ENCODE results near the gene EFHC1. TPM values are rescaled to one million over a fixed set of nuclear protein-coding genes. Genes with fewer than 3 reads are reported as not detected.
"Not testable (repeated sequence)": the region's sequence is repeated elsewhere in the genome, so short reads cannot be mapped to it uniquely, and the experiment has no call there.

Gene EFHC1
- total and polyA plus RNA-seq, 4 donors = 15.7 to 81.7 (median 35.5) TPM

- ATAC-seq (ENCODE audit: insufficient read depth, low FRiP score) (no peak), DNase-seq (no peak)
- Histone ChIP-seq H3K27ac (ENCODE audit: low read depth in 1 of 2, low read length in 1 of 2) (no peak overlapping the region), H3K36me3 (ENCODE audit: control insufficient read depth in 4 of 4, insufficient read depth in 4 of 4, low read length in 4 of 4) (no peaks in the 10 kb centered on the region), H3K27me3 (ENCODE audit: control insufficient read depth in 3 of 3, insufficient read depth in 3 of 3, low read length in 2 of 3) (no peaks in the 10 kb centered on the region), H3K4me1 (ENCODE audit: control insufficient read depth in 5 of 5, insufficient read depth in 5 of 5, low read length in 5 of 5) (peaks cover 0 to 10% (median 2%) of the 10 kb centered on the region in 5 donors), H3K4me3 (no peak overlapping the region), H3K9me3 (ENCODE audit: control insufficient read depth in 4 of 4, insufficient read depth in 3 of 4, low read length in 3 of 4) (no peaks in the 10 kb centered on the region), H3K9ac (ENCODE audit: insufficient read depth in 1 of 2, low read length in 2 of 2) (no peak overlapping the region)
- no peak for TF ChIP-seq CTCF (IDR thresholded peaks at IDR 0.05; ENCODE audit: control extremely low read depth, extremely low read depth)
- WGBS, 2 donors = 95 to 96% methylated on average over 4 of the region's 4 CpGs
Measured at GRCh38 chr6:52385074-52385473, 35.1 kb upstream of the EFHC1 start.

GRCh38 chr6:52388119-52388518 is 32.0 kb upstream of the EFHC1 start:
- 84 to 85% methylated on average over 4 of the region's 4 CpGs for WGBS, 2 donors
- not testable (repeated sequence) for H3K27ac ChIP-seq (ENCODE audit: low read depth in 1 of 2, low read length in 1 of 2)

DNA sequence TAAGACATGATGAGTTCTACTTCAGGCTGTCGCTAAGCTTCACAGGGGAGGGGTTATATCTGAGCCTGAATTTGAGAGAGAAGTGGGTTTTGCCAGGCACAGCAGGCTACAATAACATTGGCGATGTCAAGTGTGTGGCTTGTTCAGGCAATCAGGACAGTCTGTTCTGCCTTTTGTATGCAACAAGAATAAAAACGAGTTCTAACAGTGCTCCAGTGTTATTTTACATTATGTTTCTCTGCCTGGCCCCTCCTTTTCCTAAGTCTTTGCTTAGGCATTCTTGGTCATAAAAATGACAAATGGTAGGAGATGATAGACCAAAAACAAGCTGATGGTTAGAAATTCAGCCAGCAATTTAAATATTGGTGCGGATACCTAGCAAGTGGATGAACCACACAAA is 31.4 kb upstream of the EFHC1 start:
- H3K27ac ChIP-seq (ENCODE audit: low read depth in 1 of 2, low read length in 1 of 2) = no peak overlapping the region
- no peak overlapping the region for H3K4me3 ChIP-seq
- no peak for DNase-seq
- peaks cover 0 to 12% (median 2%) of the 10 kb centered on the region in 5 donors for H3K4me1 ChIP-seq (ENCODE audit: control insufficient read depth in 5 of 5, insufficient read depth in 5 of 5, low read length in 5 of 5)
- TF ChIP-seq CTCF (IDR thresholded peaks at IDR 0.05; ENCODE audit: control extremely low read depth, extremely low read depth) = no peak
- no peaks in the 10 kb centered on the region for H3K9me3 ChIP-seq (ENCODE audit: control insufficient read depth in 4 of 4, insufficient read depth in 3 of 4, low read length in 3 of 4)
- no peaks in the 10 kb centered on the region for H3K27me3 ChIP-seq (ENCODE audit: control insufficient read depth in 3 of 3, insufficient read depth in 3 of 3, low read length in 2 of 3)
- H3K36me3 ChIP-seq (ENCODE audit: control insufficient read depth in 4 of 4, insufficient read depth in 4 of 4, low read length in 4 of 4) = no peaks in the 10 kb centered on the region
- ATAC-seq (ENCODE audit: insufficient read depth, low FRiP score) = no peak
- H3K9ac ChIP-seq (ENCODE audit: insufficient read depth in 1 of 2, low read length in 2 of 2) = no peak overlapping the region
- WGBS, 2 donors = 88 to 90% methylated on average over 4 of the region's 4 CpGs

More at GRCh38 chr6:52388119-52388518, 32.0 kb upstream of the EFHC1 start:
- not testable (repeated sequence) for H3K27me3 ChIP-seq (ENCODE audit: control insufficient read depth in 3 of 3, insufficient read depth in 3 of 3, low read length in 2 of 3); DNase-seq; H3K36me3 ChIP-seq (ENCODE audit: control insufficient read depth in 4 of 4, insufficient read depth in 4 of 4, low read length in 4 of 4); H3K4me3 ChIP-seq; H3K9ac ChIP-seq (ENCODE audit: insufficient read depth in 1 of 2, low read length in 2 of 2); H3K9me3 ChIP-seq (ENCODE audit: control insufficient read depth in 4 of 4, insufficient read depth in 3 of 4, low read length in 3 of 4); ATAC-seq (ENCODE audit: insufficient read depth, low FRiP score)
- peaks cover 0 to 12% (median 2%) of the 10 kb centered on the region in 5 donors for H3K4me1 ChIP-seq (ENCODE audit: control insufficient read depth in 5 of 5, insufficient read depth in 5 of 5, low read length in 5 of 5)

GRCh38 chr6:52389264-52389625 is 30.9 kb upstream of the EFHC1 start:
- TF ChIP-seq CTCF (IDR thresholded peaks at IDR 0.05; ENCODE audit: control extremely low read depth, extremely low read depth) = no peak
- Histone ChIP-seq H3K27ac (ENCODE audit: low read depth in 1 of 2, low read length in 1 of 2) (no peak overlapping the region), H3K9ac (ENCODE audit: insufficient read depth in 1 of 2, low read length in 2 of 2) (no peak overlapping the region), H3K9me3 (ENCODE audit: control insufficient read depth in 4 of 4, insufficient read depth in 3 of 4, low read length in 3 of 4) (no peaks in the 10 kb centered on the region), H3K4me3 (no peak overlapping the region), H3K36me3 (ENCODE audit: control insufficient read depth in 4 of 4, insufficient read depth in 4 of 4, low read length in 4 of 4) (no peaks in the 10 kb centered on the region), H3K27me3 (ENCODE audit: control insufficient read depth in 3 of 3, insufficient read depth in 3 of 3, low read length in 2 of 3) (no peaks in the 10 kb centered on the region), H3K4me1 (ENCODE audit: control insufficient read depth in 5 of 5, insufficient read depth in 5 of 5, low read length in 5 of 5) (peaks cover 0 to 12% (median 2%) of the 10 kb centered on the region in 5 donors)
- WGBS, 2 donors = 88 to 95% methylated on average over 1 of the region's 1 CpG
- DNase-seq (no peak), ATAC-seq (ENCODE audit: insufficient read depth, low FRiP score) (no peak)

Data from lung (tissue), 12 donors.